ENCODE data around the gene ALAD.

DNA sequence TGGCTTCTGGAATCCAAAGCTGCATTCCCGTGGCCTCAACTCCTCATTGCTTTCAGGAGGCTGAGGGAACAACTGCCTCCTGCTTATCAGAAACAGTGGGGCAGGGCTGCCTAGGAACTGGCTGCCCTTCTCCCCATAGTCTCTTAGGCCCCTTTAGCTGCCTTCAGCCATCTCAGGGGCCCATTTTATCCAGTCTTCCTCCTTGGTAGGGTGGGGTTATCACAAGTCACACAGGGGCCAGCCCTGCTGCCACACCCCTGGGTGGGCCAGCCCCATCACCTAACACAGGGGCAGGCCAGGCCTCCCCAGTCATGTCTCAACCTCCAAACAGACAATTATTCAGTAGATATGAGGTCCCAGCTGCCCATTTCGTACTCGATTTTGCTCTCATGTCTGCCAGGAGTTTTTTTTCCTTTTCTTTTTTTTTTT is 3.9 kb downstream of the ALAD start:
- TF ChIP-seq, protein P1, sequence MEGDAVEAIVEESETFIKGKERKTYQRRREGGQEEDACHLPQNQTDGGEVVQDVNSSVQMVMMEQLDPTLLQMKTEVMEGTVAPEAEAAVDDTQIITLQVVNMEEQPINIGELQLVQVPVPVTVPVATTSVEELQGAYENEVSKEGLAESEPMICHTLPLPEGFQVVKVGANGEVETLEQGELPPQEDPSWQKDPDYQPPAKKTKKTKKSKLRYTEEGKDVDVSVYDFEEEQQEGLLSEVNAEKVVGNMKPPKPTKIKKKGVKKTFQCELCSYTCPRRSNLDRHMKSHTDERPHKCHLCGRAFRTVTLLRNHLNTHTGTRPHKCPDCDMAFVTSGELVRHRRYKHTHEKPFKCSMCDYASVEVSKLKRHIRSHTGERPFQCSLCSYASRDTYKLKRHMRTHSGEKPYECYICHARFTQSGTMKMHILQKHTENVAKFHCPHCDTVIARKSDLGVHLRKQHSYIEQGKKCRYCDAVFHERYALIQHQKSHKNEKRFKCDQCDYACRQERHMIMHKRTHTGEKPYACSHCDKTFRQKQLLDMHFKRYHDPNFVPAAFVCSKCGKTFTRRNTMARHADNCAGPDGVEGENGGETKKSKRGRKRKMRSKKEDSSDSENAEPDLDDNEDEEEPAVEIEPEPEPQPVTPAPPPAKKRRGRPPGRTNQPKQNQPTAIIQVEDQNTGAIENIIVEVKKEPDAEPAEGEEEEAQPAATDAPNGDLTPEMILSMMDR (conservative IDR thresholded peaks at IDR 0.05; ENCODE audit: low read depth, low read length), result no peak
- no peak for TF ChIP-seq EZH2 (IDR thresholded peaks at IDR 0.05; ENCODE audit: borderline replicate concordance, low read depth, low read length, poor library complexity, severe bottlenecking)
